K562 (cell line): ENCODE measurements around the gene NF1.

ENCODE experiments used
- BACH1 ChIP-seq: fragments of 200-800 bp; sonication (Bioruptor generic); IDR thresholded peaks from 2 replicates; pipeline ENCODE4 v1.6.1; 2016; ENCODE audit warnings: missing genetic modification characterization, missing compliant biosample characterization
- CTCF ChIP-seq, 3 experiments: IDR thresholded peaks in 2 of 3; conservative IDR thresholded peaks in 1 of 3; 2 replicates each; pipeline ENCODE4 v1.5.1; 2011 to 2012; ENCODE audit warnings: low read length in 3 of 3, mild to moderate bottlenecking in 3 of 3, control low read depth in 2 of 3, improper control_type of control experiment in 1 of 3, inconsistent platforms in 1 of 3, low read depth in 1 of 3, mixed read lengths in 1 of 3, moderate library complexity in 1 of 3; ENCODE audit not compliant: insufficient read depth in 2 of 3
- FOXJ3 ChIP-seq: sonication (generic); formaldehyde crosslinking; IDR thresholded peaks from 2 replicates; pipeline ENCODE4 v1.4.0; 2020; ENCODE audit warnings: mild to moderate bottlenecking, missing genetic modification reagents
- NFRKB ChIP-seq: fragments of 450-650 bp; IDR thresholded peaks from 2 replicates; pipeline ENCODE4 v1.6.1; 2016; ENCODE audit warnings: low read depth
- PKNOX1 ChIP-seq: fragments of 450-650 bp; IDR thresholded peaks from 2 replicates; pipeline ENCODE4 v1.6.1; 2016
- TBL1XR1 ChIP-seq, 2 experiments: IDR thresholded peaks; 2 replicates each; pipeline ENCODE4 v1.6.1; 2012; ENCODE audit warnings: improper control_type of control experiment in 2 of 2, low read length in 2 of 2, mild to moderate bottlenecking in 1 of 2
- ZBTB43 ChIP-seq: sonication (generic); formaldehyde crosslinking; IDR thresholded peaks from 2 replicates; pipeline ENCODE4 v1.8.0; 2023; ENCODE audit warnings: mild to moderate bottlenecking, missing genetic modification reagents

- TF ChIP-seq BACH1 (tag) = no peak
- no peak for TF ChIP-seq CTCF (IDR thresholded peaks at IDR 0.05 in 2 of 3, conservative IDR thresholded peaks at IDR 0.05 in 1 of 3; ENCODE audit: insufficient read depth in 2 of 3, low read depth in 1 of 3, low read length in 3 of 3)
- TF ChIP-seq TBL1XR1 (IDR thresholded peaks at IDR 0.05; ENCODE audit: low read length in 2 of 2) = no peak
- TF ChIP-seq NFRKB = no peak
- TF ChIP-seq ZBTB43 (CRISPR knock-in tag) = no peak
- TF ChIP-seq FOXJ3 (CRISPR knock-in tag) = no peak
- no peak for TF ChIP-seq PKNOX1
These were observed 321.1 kb downstream of the NF1 start for GRCh38 chr17:31415640-31416502.
